GM12892 (cell line): ENCODE data around the gene FAM219A.

Experiments
- POLR2A ChIP-seq: IDR thresholded peaks from 2 replicates; pipeline ENCODE4 v1.6.1; 2011; ENCODE audit warnings: low read depth, low read length, control low read depth
- POLR2AphosphoS5 ChIP-seq: IDR thresholded peaks from 2 replicates; pipeline ENCODE4 v1.6.1; 2011; ENCODE audit warnings: low read depth, low read length, control low read depth
- TAF1 ChIP-seq: IDR thresholded peaks from 2 replicates; pipeline ENCODE4 v1.6.1; 2011; ENCODE audit warnings: low read depth, mild to moderate bottlenecking, control low read depth, low read length, borderline replicate concordance

- TF ChIP-seq POLR2A (no peak), TAF1 (no peak), POLR2AphosphoS5 (no peak)
Measured at GRCh38 chr9:34430843-34431437, 27.4 kb downstream of the FAM219A start.
